Kidney glomerular epithelial cell (primary cell): ENCODE results near the gene TM2D3.

Experiments
- DNase-seq: peaks from one replicate; lab custom pipeline; 2025; lab: John Stamatoyannopoulos, UW

Gene TM2D3

DNA sequence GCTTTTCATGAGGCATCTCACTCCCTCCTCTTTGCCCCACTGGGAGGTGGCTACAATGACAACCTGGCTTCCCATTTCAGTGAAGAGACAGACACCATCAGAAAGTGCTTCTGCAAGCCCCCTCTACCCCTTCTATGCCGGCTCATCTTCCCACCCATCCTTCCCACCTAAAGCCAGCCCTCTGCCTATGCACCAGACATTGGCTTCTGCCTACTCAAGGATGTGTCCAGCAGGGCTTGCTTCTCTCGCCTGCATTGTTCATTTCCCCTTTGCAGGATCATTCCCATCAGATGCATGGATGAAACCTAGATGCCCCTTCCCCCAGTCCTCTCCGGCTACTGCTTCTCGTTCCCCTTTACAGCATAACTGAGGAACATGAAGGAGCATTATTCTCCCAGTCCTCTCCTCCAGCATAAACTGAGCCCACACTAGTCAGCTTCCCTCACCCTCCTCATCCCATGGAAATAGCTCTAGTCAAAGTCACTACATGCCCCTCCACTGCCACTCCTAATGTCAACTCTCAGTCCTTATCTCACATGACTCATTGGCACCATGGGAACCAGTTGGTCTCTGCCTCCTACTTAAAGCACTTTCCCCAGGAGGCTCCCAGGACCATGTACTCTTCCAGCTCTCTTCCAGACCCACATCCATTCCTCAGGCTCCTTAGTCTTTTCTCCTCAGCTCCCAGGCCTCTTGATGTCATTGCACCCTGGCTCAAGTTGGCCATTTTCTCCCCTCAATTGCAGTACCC, 47.9 kb downstream of the TM2D3 start:
- DNase-seq = no peak

DNA sequence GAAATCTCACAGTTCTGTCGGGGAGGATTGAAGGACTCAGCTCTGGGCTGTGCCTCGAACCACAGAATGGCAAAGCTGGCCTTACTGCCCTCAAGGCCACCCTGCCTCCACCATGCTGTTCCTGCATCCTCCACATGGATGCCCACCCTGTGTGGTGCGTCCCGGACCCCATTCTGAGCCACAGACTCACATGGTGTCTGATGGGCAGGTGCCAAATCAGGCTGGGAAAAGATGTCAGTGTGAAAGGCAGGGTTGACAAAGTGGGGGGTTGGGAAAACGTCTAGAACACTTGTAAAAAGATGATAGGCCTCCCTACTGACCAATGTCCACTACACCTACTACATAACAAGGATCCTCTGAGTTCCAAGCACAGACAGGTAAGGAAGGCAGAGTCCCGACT, 49.4 kb downstream of the TM2D3 start:
- no peak for DNase-seq

DNA sequence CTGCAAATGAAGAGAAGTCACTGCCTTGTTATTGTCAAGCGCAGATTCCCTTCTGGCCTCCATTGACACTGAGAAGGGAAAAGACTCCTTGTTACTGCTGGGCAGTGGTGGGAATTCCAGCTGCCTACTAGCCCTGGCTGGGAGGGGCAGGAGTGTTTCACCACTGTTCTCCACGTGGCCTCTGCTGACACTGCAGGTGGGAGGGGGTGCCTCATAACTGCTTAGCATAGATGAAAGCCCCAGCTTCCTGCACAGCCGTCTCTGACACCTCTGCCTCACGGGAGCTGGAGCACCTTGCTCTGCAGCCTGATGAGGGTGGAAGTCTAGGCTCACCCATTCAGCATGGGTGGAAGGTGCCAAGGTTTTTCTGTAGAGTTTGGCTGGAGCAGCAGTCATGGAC, 52.1 kb downstream of the TM2D3 start:
- DNase-seq = no peak

- no peak for DNase-seq
Measured at GRCh38 chr15:101599091-101599490, 53.1 kb downstream of the TM2D3 start.

DNA sequence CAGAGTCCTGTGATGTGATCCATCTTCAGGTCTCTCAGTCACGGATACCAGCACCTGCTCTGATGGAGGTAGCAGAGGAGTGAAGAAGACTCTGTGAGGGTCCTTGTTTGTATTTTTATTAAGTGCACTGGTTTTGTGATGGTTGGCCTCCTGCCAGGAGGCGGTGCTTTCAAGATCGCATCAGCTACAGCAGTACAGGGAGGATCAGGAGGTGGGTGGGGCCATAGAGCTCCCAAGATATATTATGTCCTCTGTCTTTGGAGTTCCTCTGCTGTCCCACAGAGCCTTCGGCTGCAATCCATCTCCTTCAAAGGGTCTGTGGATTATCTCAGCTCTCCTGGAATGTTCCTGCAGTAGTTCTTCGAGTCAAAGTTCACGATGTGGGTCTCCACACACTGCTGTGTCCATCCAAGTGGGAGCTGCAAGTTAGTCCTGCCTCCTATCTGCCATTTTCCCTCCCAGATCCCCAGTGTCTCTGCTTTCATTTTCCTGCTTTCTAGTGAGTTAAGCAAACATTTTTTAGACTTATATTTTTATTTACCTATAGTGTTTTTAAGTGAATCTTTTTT, 54.7 kb downstream of the TM2D3 start:
- DNase-seq = no peak

DNA sequence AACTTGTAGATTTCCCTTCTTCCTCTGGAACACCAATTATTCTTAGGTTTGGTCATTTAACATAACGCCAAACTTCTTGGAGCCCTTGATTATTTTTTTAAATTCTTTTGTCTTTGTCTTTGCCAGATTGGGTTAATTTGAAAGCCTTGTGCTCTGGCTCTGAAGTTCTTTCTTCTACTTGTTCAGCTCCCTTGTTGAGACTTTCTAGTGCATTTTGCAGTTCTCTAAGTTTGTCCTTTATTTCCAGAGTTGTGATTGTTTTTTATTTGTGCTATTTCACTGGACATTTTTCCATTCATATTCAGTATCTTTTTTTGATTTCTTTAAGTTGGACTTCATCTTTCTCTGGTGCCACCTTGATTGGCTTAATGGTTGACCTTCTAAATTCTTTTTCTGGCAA, 55.5 kb downstream of the TM2D3 start:
- no peak for DNase-seq
